ENCODE results near the gene LONRF3. TPM values are rescaled to one million over a fixed set of nuclear protein-coding genes. Genes with fewer than 3 reads are reported as not detected.

Gene LONRF3
- total RNA-seq, 4 donors from 2014 or later: 1.2 to 4.1 (median 1.8) TPM

- TF ChIP-seq, protein P1, sequence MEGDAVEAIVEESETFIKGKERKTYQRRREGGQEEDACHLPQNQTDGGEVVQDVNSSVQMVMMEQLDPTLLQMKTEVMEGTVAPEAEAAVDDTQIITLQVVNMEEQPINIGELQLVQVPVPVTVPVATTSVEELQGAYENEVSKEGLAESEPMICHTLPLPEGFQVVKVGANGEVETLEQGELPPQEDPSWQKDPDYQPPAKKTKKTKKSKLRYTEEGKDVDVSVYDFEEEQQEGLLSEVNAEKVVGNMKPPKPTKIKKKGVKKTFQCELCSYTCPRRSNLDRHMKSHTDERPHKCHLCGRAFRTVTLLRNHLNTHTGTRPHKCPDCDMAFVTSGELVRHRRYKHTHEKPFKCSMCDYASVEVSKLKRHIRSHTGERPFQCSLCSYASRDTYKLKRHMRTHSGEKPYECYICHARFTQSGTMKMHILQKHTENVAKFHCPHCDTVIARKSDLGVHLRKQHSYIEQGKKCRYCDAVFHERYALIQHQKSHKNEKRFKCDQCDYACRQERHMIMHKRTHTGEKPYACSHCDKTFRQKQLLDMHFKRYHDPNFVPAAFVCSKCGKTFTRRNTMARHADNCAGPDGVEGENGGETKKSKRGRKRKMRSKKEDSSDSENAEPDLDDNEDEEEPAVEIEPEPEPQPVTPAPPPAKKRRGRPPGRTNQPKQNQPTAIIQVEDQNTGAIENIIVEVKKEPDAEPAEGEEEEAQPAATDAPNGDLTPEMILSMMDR (IDR thresholded peaks at IDR 0.05): no peak
- TF ChIP-seq EP300 (IDR thresholded peaks at IDR 0.05): no peak
- DNase-seq (ENCODE audit: low spot score in 2 of 2): no peak
Observed at GRCh38 chrX:119041175-119041574, 66.8 kb downstream of the LONRF3 start.

DNA sequence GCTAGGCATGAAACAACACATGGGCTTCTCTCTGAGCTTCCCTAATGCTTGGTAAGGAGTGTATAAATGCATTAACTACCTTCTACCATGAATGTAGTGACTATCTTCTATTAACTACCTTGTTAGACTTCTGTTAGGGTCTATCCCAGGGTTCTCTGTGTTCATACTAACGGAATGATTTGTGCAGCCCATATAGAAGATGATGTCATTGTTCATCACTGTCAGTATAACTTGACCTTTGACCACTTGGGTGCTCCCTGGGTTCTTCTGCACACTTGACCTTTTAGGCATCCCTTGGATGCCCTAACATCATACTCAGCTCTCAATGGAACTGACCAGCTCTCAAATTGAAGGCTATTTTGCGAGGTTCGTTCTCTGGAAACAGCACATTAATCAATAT lies 67.6 kb downstream of the LONRF3 start:
- Histone ChIP-seq H3K4me3 (no peak overlapping the region), H3K36me3 (no peaks in the 10 kb centered on the region), H3K27ac (no peak overlapping the region), H3K4me1 (peaks cover 11% of the 10 kb centered on the region), H3K27me3 (no peaks in the 10 kb centered on the region), H3K9me3 (no peaks in the 10 kb centered on the region)
- TF ChIP-seq, protein P1 (IDR thresholded peaks at IDR 0.05): no peak
- TF ChIP-seq POLR2AphosphoS5 (IDR thresholded peaks at IDR 0.05) (no peak), EP300 (IDR thresholded peaks at IDR 0.05) (no peak), POLR2A (IDR thresholded peaks at IDR 0.05) (no peak)
- DNase-seq (ENCODE audit: low spot score in 2 of 2): no peak
- WGBS: 86% methylated on average over 3 of the region's 3 CpGs

More at GRCh38 chrX:119041175-119041574, 66.8 kb downstream of the LONRF3 start:
- no peaks in the 10 kb centered on the region for H3K9me3 ChIP-seq
- no peaks in the 10 kb centered on the region for H3K36me3 ChIP-seq
- H3K27ac ChIP-seq: no peak overlapping the region
- WGBS: 52% methylated on average over 4 of the region's 4 CpGs
- no peaks in the 10 kb centered on the region for H3K27me3 ChIP-seq
- no peak overlapping the region for H3K4me3 ChIP-seq
- peaks cover 11% of the 10 kb centered on the region for H3K4me1 ChIP-seq

DNA sequence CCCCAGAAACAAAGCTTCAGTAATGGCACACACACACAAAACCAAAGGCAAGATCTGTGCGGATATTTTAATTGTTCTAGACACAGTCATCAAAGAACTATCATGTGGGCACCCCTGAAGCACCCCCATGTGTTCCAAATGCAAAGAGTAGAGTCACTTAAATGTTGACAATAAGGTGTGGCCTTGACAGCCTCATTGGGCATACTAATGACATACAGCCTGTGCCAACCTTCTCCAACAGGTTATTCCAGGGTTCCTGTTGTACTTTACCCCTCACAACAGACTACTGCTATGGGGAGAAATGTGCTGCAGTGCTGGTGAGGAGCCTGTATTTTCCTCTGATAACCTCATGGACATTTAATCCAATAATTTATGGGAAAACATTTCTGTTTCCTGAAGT lies 68.6 kb downstream of the LONRF3 start:
- Histone ChIP-seq H3K4me3 (no peak overlapping the region), H3K36me3 (no peaks in the 10 kb centered on the region), H3K27me3 (no peaks in the 10 kb centered on the region), H3K27ac (no peak overlapping the region), H3K9me3 (no peaks in the 10 kb centered on the region), H3K4me1 (peaks cover 11% of the 10 kb centered on the region)
- WGBS: 100% methylated on average over 1 of the region's 1 CpG
- TF ChIP-seq POLR2A (IDR thresholded peaks at IDR 0.05) (no peak), EP300 (IDR thresholded peaks at IDR 0.05) (no peak), POLR2AphosphoS5 (IDR thresholded peaks at IDR 0.05) (no peak)
- TF ChIP-seq, protein P1 (IDR thresholded peaks at IDR 0.05): no peak
- DNase-seq (ENCODE audit: low spot score in 2 of 2): no peak

GRCh38 chrX:119045884-119046283 lies 71.5 kb downstream of the LONRF3 start:
- peaks cover 2% of the 10 kb centered on the region for H3K4me1 ChIP-seq
- TF ChIP-seq POLR2AphosphoS5 (IDR thresholded peaks at IDR 0.05) (no peak), POLR2A (IDR thresholded peaks at IDR 0.05) (no peak), EP300 (IDR thresholded peaks at IDR 0.05) (no peak)
- TF ChIP-seq, protein P1 (IDR thresholded peaks at IDR 0.05): no peak
- 94% methylated on average over 2 of the region's 2 CpGs for whole genome bisulfite sequencing
- no peak for DNase-seq (ENCODE audit: low spot score in 2 of 2)
- no peak overlapping the region for H3K4me3 ChIP-seq
- H3K36me3 ChIP-seq: no peaks in the 10 kb centered on the region
- H3K27me3 ChIP-seq: no peaks in the 10 kb centered on the region
- H3K9me3 ChIP-seq: no peaks in the 10 kb centered on the region
- no peak overlapping the region for H3K27ac ChIP-seq

DNA sequence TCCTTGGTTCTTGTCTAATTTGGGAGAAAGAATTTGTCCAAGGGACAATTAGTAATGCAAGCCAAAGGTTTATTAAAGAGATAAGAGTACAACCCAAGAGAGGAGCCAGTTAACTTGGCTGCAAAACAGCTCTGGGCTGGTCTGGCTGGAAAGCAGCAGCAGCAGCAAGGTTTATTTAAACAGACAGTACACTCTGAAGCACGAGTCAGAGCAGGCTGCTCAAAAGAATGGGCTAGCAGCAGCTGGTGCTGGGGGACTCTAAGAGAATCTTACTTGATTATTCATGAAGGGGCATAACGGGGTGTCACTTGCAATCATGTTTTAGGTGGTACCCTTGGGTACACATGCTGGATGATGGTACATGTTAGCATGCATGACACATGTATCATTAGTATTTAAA lies 81.3 kb downstream of the LONRF3 start:
- Histone ChIP-seq H3K36me3 (no peaks in the 10 kb centered on the region), H3K27ac (no peak overlapping the region), H3K4me1 (no peaks in the 10 kb centered on the region), H3K4me3 (no peak overlapping the region), H3K9me3 (no peaks in the 10 kb centered on the region), H3K27me3 (no peaks in the 10 kb centered on the region)
- TF ChIP-seq, protein P1 (IDR thresholded peaks at IDR 0.05): no peak
- TF ChIP-seq EP300 (IDR thresholded peaks at IDR 0.05) (no peak), POLR2AphosphoS5 (IDR thresholded peaks at IDR 0.05) (no peak), POLR2A (IDR thresholded peaks at IDR 0.05) (no peak)
- 49% methylated on average over 2 of the region's 2 CpGs for WGBS
- no peak for DNase-seq (ENCODE audit: low spot score in 2 of 2)
